HCT116 (cell line): ENCODE data around the gene ENTPD7. TPM values are rescaled to one million over a fixed set of nuclear protein-coding genes. Genes with fewer than 3 reads are reported as not detected.

ENCODE experiments used
- ATAC-seq: fragments of 200-7000 bp; cut with Tn5 transposase; 2 replicates; pipeline ENCODE4 v1.9.1; 2020; ENCODE audit warnings: mild to moderate bottlenecking, moderate library complexity
- BruUV-seq: library from RNA; stranded (reverse); fragments of 400-500 nt; replicated peaks from 2 replicates; lab custom pipeline; 2021; lab: Mats Ljungman, UMichigan
- CTCF ChIA-PET: fragments of 300-600 bp; sonication (Branson Sonifier 250); formaldehyde crosslinking; loops from one replicate; lab custom pipeline; 2021; ENCODE audit warnings: antibody characterized with exemption; lab: Charles Lee
- POLR2A ChIA-PET: fragments of 300-600, 350-600 bp; sonication (Branson Sonifier 250); formaldehyde crosslinking; loops from one replicate; lab custom pipeline; 2021; ENCODE audit warnings: antibody characterized with exemption; lab: Charles Lee
- RAD21 ChIA-PET, 2 experiments: fragments of 300-600 bp; sonication (Branson Sonifier 250); formaldehyde crosslinking; loops; one replicate each; lab custom pipeline; 2023; ENCODE audit warnings: low total read pairs in 2 of 2; ENCODE audit not compliant: uncharacterized antibody in 2 of 2, unreplicated experiment in 2 of 2, low non-redundant PET in 1 of 2; lab: Charles Lee
- DNase-seq: peaks from one replicate; pipeline ENCODE4 v3.0.0-alpha.2; 2010; ENCODE audit warnings: low read depth, low spot score
- H2AFZ ChIP-seq: fragments of 200-600 bp; shearing (Covaris generic), sonication (generic); 2 replicates; pipeline ENCODE4 v1.6.1; 2017; ENCODE audit warnings: low read depth, mixed run types, mixed read lengths, antibody characterized with exemption, low read length; ENCODE audit not compliant: poor library complexity, severe bottlenecking
- H3K27ac ChIP-seq: 2 replicates; pipeline ENCODE4 v1.5.1; 2012; ENCODE audit warnings: low read depth, low read length
- H3K27me3 ChIP-seq: fragments of 200-600 bp; sonication (generic); 2 replicates; pipeline ENCODE4 v1.6.1; 2016; ENCODE audit warnings: mixed run types, low read length, mixed read lengths; ENCODE audit not compliant: insufficient read depth
- H3K36me3 ChIP-seq, 2 experiments: fragments of 200-500 bp in 1 of 2; fragments of 200-600 bp in 1 of 2; sonication (Bioruptor generic) in 1 of 2; sonication (generic) in 1 of 2; 2 replicates each; pipeline versions ENCODE4 v1.5.1 to v1.6.1; 2014 to 2016; ENCODE audit warnings: low read length in 2 of 2, inconsistent platforms in 1 of 2, mixed read lengths in 1 of 2, mixed run types in 1 of 2; ENCODE audit not compliant: insufficient read depth in 2 of 2, control insufficient read depth in 1 of 2
- H3K4me1 ChIP-seq, 2 experiments: fragments of 200-600 bp in 1 of 2; sonication (generic) in 1 of 2; 2 replicates each; pipeline versions ENCODE4 v1.5.1 to v1.6.1; 2012 to 2017; ENCODE audit warnings: low read length in 2 of 2, inconsistent platforms in 1 of 2, mild to moderate bottlenecking in 1 of 2, mixed read lengths in 1 of 2, mixed run types in 1 of 2, moderate library complexity in 1 of 2; ENCODE audit not compliant: insufficient read depth in 2 of 2, control insufficient read depth in 1 of 2
- H3K4me2 ChIP-seq: fragments of 200-600 bp; sonication (generic); 2 replicates; pipeline ENCODE4 v1.6.1; 2017; ENCODE audit warnings: mixed run types, low read length, mixed read lengths
- H3K4me3 ChIP-seq, 2 experiments: fragments of 200-600 bp in 1 of 2; sonication (generic) in 1 of 2; replicated peaks in 1 of 2; 2 replicates each; pipeline ENCODE4 v1.5.1; 2011 to 2016; ENCODE audit warnings: low read length in 2 of 2, control low read depth in 1 of 2, low read depth in 1 of 2, mild to moderate bottlenecking in 1 of 2, mixed read lengths in 1 of 2, mixed run types in 1 of 2
- H3K79me2 ChIP-seq: fragments of 200-600 bp; sonication (generic); 2 replicates; pipeline ENCODE4 v1.6.1; 2017; ENCODE audit warnings: mild to moderate bottlenecking, mixed run types, low read length, moderate library complexity, mixed read lengths; ENCODE audit not compliant: insufficient read depth
- H3K9ac ChIP-seq: fragments of 200-600 bp; sonication (generic); 2 replicates; pipeline ENCODE4 v1.6.1; 2016; ENCODE audit warnings: low read length, mixed read lengths
- H3K9me2 ChIP-seq: fragments of 200-600 bp; sonication (generic), shearing (Covaris generic); 2 replicates; pipeline ENCODE4 v1.6.1; 2017; ENCODE audit warnings: mixed run types, mild to moderate bottlenecking, moderate library complexity; ENCODE audit not compliant: insufficient read depth
- H3K9me3 ChIP-seq, 2 experiments: fragments of 200-500 bp in 1 of 2; fragments of 200-600 bp in 1 of 2; sonication (Bioruptor generic) in 1 of 2; sonication (generic) in 1 of 2; 2 replicates each; pipeline ENCODE4 v1.6.1; 2014 to 2017; ENCODE audit warnings: low read length in 2 of 2, mixed read lengths in 2 of 2, inconsistent platforms in 1 of 2, low read depth in 1 of 2, mild to moderate bottlenecking in 1 of 2, mixed run types in 1 of 2, moderate library complexity in 1 of 2; ENCODE audit not compliant: control insufficient read depth in 1 of 2, insufficient read depth in 1 of 2
- H4K20me1 ChIP-seq: fragments of 200-600 bp; sonication (generic), shearing (Covaris generic); 2 replicates; pipeline ENCODE4 v1.6.1; 2017; ENCODE audit warnings: mixed run types, mild to moderate bottlenecking, moderate library complexity; ENCODE audit not compliant: insufficient read depth
- ATF3 ChIP-seq: IDR thresholded peaks from 2 replicates; pipeline ENCODE4 v1.6.1; 2012
- CBX3 ChIP-seq: IDR thresholded peaks from 2 replicates; pipeline ENCODE4 v1.6.1; 2012; ENCODE audit warnings: low read depth
- CEBPB ChIP-seq: IDR thresholded peaks from 2 replicates; pipeline ENCODE4 v1.6.1; 2012; ENCODE audit warnings: low read depth
- CTCF ChIP-seq, 3 experiments: fragments of 200-600 bp in 1 of 3; sonication (generic) in 1 of 3; IDR thresholded peaks in 2 of 3; conservative IDR thresholded peaks in 1 of 3; 2 replicates each; pipeline ENCODE4 v1.5.1; 2012 to 2017; ENCODE audit warnings: low read depth in 2 of 3, low read length in 2 of 3, antibody characterized with exemption in 1 of 3, borderline replicate concordance in 1 of 3, control low read depth in 1 of 3, mild to moderate bottlenecking in 1 of 3, mixed read lengths in 1 of 3, mixed run types in 1 of 3, moderate library complexity in 1 of 3; ENCODE audit not compliant: insufficient read depth in 1 of 3
- ELF1 ChIP-seq: IDR thresholded peaks from 2 replicates; pipeline ENCODE4 v1.6.1; 2012; ENCODE audit warnings: low read depth, borderline replicate concordance
- EZH2 ChIP-seq: fragments of 200-600 bp; sonication (generic); IDR thresholded peaks from 2 replicates; pipeline ENCODE4 v1.6.1; 2017; ENCODE audit warnings: antibody characterized with exemption, mixed run types
- EZH2phosphoT487 ChIP-seq: fragments of 200-600 bp; IDR thresholded peaks from 2 replicates; pipeline ENCODE4 v1.6.1; 2018; ENCODE audit warnings: antibody characterized with exemption, borderline replicate concordance
- FOSL1 ChIP-seq: IDR thresholded peaks from 2 replicates; pipeline ENCODE4 v1.6.1; 2012; ENCODE audit warnings: low read depth
- JUND ChIP-seq: IDR thresholded peaks from 2 replicates; pipeline ENCODE4 v1.6.1; 2012
- MAX ChIP-seq: IDR thresholded peaks from 2 replicates; pipeline ENCODE4 v1.6.1; 2012
- POLR2A ChIP-seq: IDR thresholded peaks from 2 replicates; pipeline ENCODE4 v1.7.0; 2011; ENCODE audit warnings: borderline replicate concordance; ENCODE audit not compliant: insufficient read depth, insufficient read length; ENCODE audit errors: extremely low read depth
- POLR2AphosphoS5 ChIP-seq: IDR thresholded peaks from 2 replicates; pipeline ENCODE4 v1.6.1; 2011; ENCODE audit warnings: mild to moderate bottlenecking, low read depth, low read length, moderate library complexity
- RAD21 ChIP-seq: IDR thresholded peaks from 2 replicates; pipeline ENCODE4 v1.6.1; 2012; ENCODE audit warnings: low read depth, mild to moderate bottlenecking
- SIN3A ChIP-seq: IDR thresholded peaks from 2 replicates; pipeline ENCODE4 v1.6.1; 2012; ENCODE audit warnings: low read depth
- SRF ChIP-seq: IDR thresholded peaks from 2 replicates; pipeline ENCODE4 v1.6.1; 2012; ENCODE audit warnings: low read depth
- TCF7L2 ChIP-seq: IDR thresholded peaks from 2 replicates; pipeline ENCODE4 v1.7.0; 2011; ENCODE audit warnings: borderline replicate concordance, inconsistent platforms; ENCODE audit not compliant: insufficient read depth, insufficient read length; ENCODE audit errors: extremely low read depth
- ZBTB33 ChIP-seq: IDR thresholded peaks from 2 replicates; pipeline ENCODE4 v1.6.1; 2011; ENCODE audit warnings: mild to moderate bottlenecking, low read length, moderate library complexity; ENCODE audit not compliant: insufficient replicate concordance; ENCODE audit errors: extremely low read depth
- ZFX ChIP-seq: fragments of 450-650 bp; IDR thresholded peaks from 2 replicates; pipeline ENCODE4 v1.6.1; 2017
- ZNF274 ChIP-seq: fragments of 200-500 bp; sonication (Bioruptor generic); IDR thresholded peaks from 2 replicates; pipeline ENCODE4 v1.6.1; 2014; ENCODE audit warnings: mild to moderate bottlenecking, low read depth, low read length, inconsistent platforms
- intact Hi-C: fragments of 100-400 bp; cut with micrococcal nuclease; formaldehyde crosslinking; loops from 2 replicates; pipeline ENCODE4 v1.10.0; 2022
- total RNA-seq: library from RNA; stranded (reverse); gene quantifications from one replicate; pipeline ENCODE4 v1.2.1, GENCODE V29; 2021; ENCODE audit not compliant: unreplicated experiment

ENTPD7 gene
- total RNA-seq, 1 experiment from 2014 or later = 12.3 TPM

- Histone ChIP-seq H3K36me3 (peaks cover 62 to 67% of the 10 kb centered on the region in 2 experiments), H4K20me1 (no peaks in the 10 kb centered on the region), H3K9me3 (no peaks in the 10 kb centered on the region), H3K4me1 (no peaks in the 10 kb centered on the region), H2AFZ (no peak overlapping the region), H3K27me3 (no peaks in the 10 kb centered on the region), H3K9me2 (no peaks in the 10 kb centered on the region), H3K4me2 (no peak overlapping the region), H3K27ac (no peak overlapping the region), H3K9ac (no peak overlapping the region), H3K79me2 (no peaks in the 10 kb centered on the region), H3K4me3 (no peak overlapping the region)
- DNase-seq = no peak
- CTCF ChIA-PET = interaction anchor here (1.4 to 1.6 kb wide), 2 partner anchors 17 to 278 kb away, joined by 4 to 5 read pairs; partner anchors contain the start of genes COX15 and CUTC
- ATAC-seq = no peak
- TF ChIP-seq POLR2AphosphoS5 (no peak), MAX (no peak), SIN3A (no peak), TCF7L2 (no peak), ZFX (no peak), EZH2 (no peak), RAD21 (no peak), ELF1 (no peak), POLR2A (no peak), ATF3 (no peak), ZNF274 (no peak), EZH2phosphoT487 (no peak), CTCF (IDR thresholded peaks at IDR 0.05 in 2 of 3, conservative IDR thresholded peaks at IDR 0.05 in 1 of 3; ENCODE audit: borderline replicate concordance in 1 of 3, insufficient read depth in 1 of 3, low read depth in 2 of 3, low read length in 2 of 3) (no peak), FOSL1 (no peak), ZBTB33 (no peak), CBX3 (no peak), CEBPB (no peak), SRF (no peak), JUND (no peak)
- intact Hi-C loops = loop anchor here (5.0 kb wide), 1 partner anchor 322 kb away; no protein-coding TSS in a partner anchor
- RAD21 ChIA-PET = no interaction called here
- POLR2A ChIA-PET = no interaction called here
- BruUV-seq = no TSS peak
Observed at GRCh38 chr10:99714446-99714845, 55.1 kb downstream of the ENTPD7 start.
